ENCODE results near the gene CLCN4.

- TF ChIP-seq POLR2AphosphoS5 (IDR thresholded peaks at IDR 0.05): no peak
- TF ChIP-seq POLR2A (IDR thresholded peaks at IDR 0.05): no peak
Observed at GRCh38 chrX:10239611-10240064, 82.9 kb downstream of the CLCN4 start.
